H1 (cell line): Measurements from ENCODE around the gene MBD5. TPM values are rescaled to one million over a fixed set of nuclear protein-coding genes. Genes with fewer than 3 reads are reported as not detected.

Experiments used
- CTCF ChIA-PET: fragments of 300-600 bp; sonication (Branson Sonifier 250); formaldehyde crosslinking; loops from one replicate; lab custom pipeline; 2021; ENCODE audit not compliant: partially characterized antibody; lab: Charles Lee
- POLR2A ChIA-PET: fragments of 300-600 bp; sonication (Branson Sonifier 250); formaldehyde crosslinking; loops from one replicate; lab custom pipeline; 2021; ENCODE audit warnings: inconsistent platforms; ENCODE audit not compliant: partially characterized antibody; lab: Charles Lee
- DNase-seq, 2 experiments: peaks; one replicate each; pipeline versions ENCODE4 v3.0.0 to v3.0.0-alpha.2; 2010 to 2022; ENCODE audit warnings: low spot score in 2 of 2, low read depth in 1 of 2, mixed read lengths in 1 of 2
- FAIRE-seq: peaks from 2 replicates; lab custom pipeline; 2011; peaks lifted over from hg19 to GRCh38; lab: Jason Lieb, UNC
- H2AFZ ChIP-seq: 2 replicates; pipeline ENCODE4 v1.8.1; 2012; ENCODE audit warnings: low read length, inconsistent platforms
- H2AK5ac ChIP-seq: 2 replicates; pipeline ENCODE4 v1.6.1; 2013; ENCODE audit warnings: low read depth, low read length
- H2BK120ac ChIP-seq: replicated peaks from 2 replicates; pipeline ENCODE3; 2013; ENCODE audit warnings: low read depth, low read length, inconsistent platforms
- H2BK12ac ChIP-seq: 2 replicates; pipeline ENCODE4 v1.6.1; 2013; ENCODE audit warnings: low read depth, low read length
- H2BK15ac ChIP-seq: 2 replicates; pipeline ENCODE4 v1.6.1; 2013; ENCODE audit warnings: low read length
- H2BK20ac ChIP-seq: 2 replicates; pipeline ENCODE4 v1.6.1; 2013; ENCODE audit warnings: low read length
- H2BK5ac ChIP-seq: 2 replicates; pipeline ENCODE4 v1.6.1; 2013; ENCODE audit warnings: low read depth, low read length
- H3K14ac ChIP-seq: 2 replicates; pipeline ENCODE4 v1.6.1; 2013; ENCODE audit warnings: inconsistent platforms; ENCODE audit not compliant: insufficient read length
- H3K18ac ChIP-seq: 2 replicates; pipeline ENCODE4 v1.6.1; 2013; ENCODE audit warnings: low read length; ENCODE audit errors: extremely low read depth
- H3K23ac ChIP-seq: 2 replicates; pipeline ENCODE4 v1.6.1; 2013; ENCODE audit warnings: inconsistent platforms; ENCODE audit not compliant: insufficient read length
- H3K23me2 ChIP-seq: 2 replicates; pipeline ENCODE4 v1.6.1; 2013; ENCODE audit warnings: low read depth, low read length
- H3K27ac ChIP-seq: 2 replicates; pipeline ENCODE4 v1.6.1; 2011; ENCODE audit warnings: low read depth, low read length, inconsistent platforms
- H3K27me3 ChIP-seq, 4 experiments: replicated peaks in 1 of 4; 1 replicate in 1 of 4; 2 replicates in 3 of 4; pipeline versions ENCODE4 v1.6.1 to v1.8.1; 2011 to 2013; ENCODE audit warnings: low read length in 3 of 4, mild to moderate bottlenecking in 3 of 4, inconsistent platforms in 2 of 4, mixed read lengths in 2 of 4, moderate library complexity in 1 of 4; ENCODE audit not compliant: control insufficient read depth in 3 of 4, insufficient read depth in 3 of 4; ENCODE audit errors: extremely low read depth in 1 of 4
- H3K36me3 ChIP-seq, 4 experiments: 2 replicates each; pipeline versions ENCODE4 v1.6.1 to v1.8.1; 2011 to 2013; ENCODE audit warnings: mild to moderate bottlenecking in 4 of 4, low read length in 3 of 4, moderate library complexity in 2 of 4, control low read depth in 1 of 4, inconsistent platforms in 1 of 4; ENCODE audit not compliant: insufficient read depth in 4 of 4, control insufficient read depth in 2 of 4
- H3K4ac ChIP-seq: replicated peaks from 2 replicates; pipeline ENCODE3; 2013; ENCODE audit warnings: low read length, low read depth, mixed read lengths, inconsistent platforms; ENCODE audit not compliant: insufficient read length
- H3K4me1 ChIP-seq, 4 experiments: replicated peaks in 1 of 4; 1 replicate in 1 of 4; 2 replicates in 3 of 4; pipeline versions ENCODE4 v1.6.1 to v1.8.1; 2011 to 2013; ENCODE audit warnings: low read length in 3 of 4, inconsistent platforms in 2 of 4, mixed read lengths in 1 of 4; ENCODE audit not compliant: insufficient read depth in 4 of 4, control insufficient read depth in 3 of 4
- H3K4me2 ChIP-seq, 2 experiments: 2 replicates each; pipeline versions ENCODE4 v1.6.1 to v1.8.1; 2011 to 2013; ENCODE audit warnings: low read depth in 2 of 2, low read length in 2 of 2, control low read depth in 1 of 2, inconsistent platforms in 1 of 2, mild to moderate bottlenecking in 1 of 2; ENCODE audit not compliant: insufficient read depth in 1 of 2
- H3K4me3 ChIP-seq, 4 experiments: fragments of 200-600, 300-600 bp in 1 of 4; sonication (generic), shearing (Covaris generic), sonication (Bioruptor Twin) in 1 of 4; 2 replicates each; pipeline versions ENCODE4 v1.5.1 to v1.8.1; 2011 to 2016; ENCODE audit warnings: low read length in 4 of 4, low read depth in 3 of 4, control low read depth in 2 of 4, inconsistent platforms in 2 of 4, mild to moderate bottlenecking in 2 of 4, mixed read lengths in 1 of 4, moderate library complexity in 1 of 4; ENCODE audit not compliant: insufficient read depth in 2 of 4; ENCODE audit errors: extremely low read depth in 1 of 4
- H3K56ac ChIP-seq: replicated peaks from 2 replicates; pipeline ENCODE3; 2013; ENCODE audit warnings: low read depth, mild to moderate bottlenecking, mixed read lengths, low read length, inconsistent platforms; ENCODE audit not compliant: insufficient read length
- H3K79me1 ChIP-seq: 2 replicates; pipeline ENCODE4 v1.6.1; 2013; ENCODE audit warnings: low read depth, low read length, control low read depth
- H3K79me2 ChIP-seq, 2 experiments: 2 replicates each; pipeline versions ENCODE4 v1.6.1 to v1.8.1; 2012 to 2013; ENCODE audit warnings: low read length in 2 of 2, mild to moderate bottlenecking in 2 of 2, inconsistent platforms in 1 of 2; ENCODE audit not compliant: insufficient read depth in 2 of 2, control insufficient read depth in 1 of 2
- H3K9ac ChIP-seq, 4 experiments: replicated peaks in 1 of 4; 1 replicate in 1 of 4; 2 replicates in 3 of 4; pipeline versions ENCODE4 v1.6.1 to v1.8.1; 2011 to 2013; ENCODE audit warnings: low read depth in 3 of 4, low read length in 3 of 4, control low read depth in 2 of 4, mild to moderate bottlenecking in 2 of 4, moderate library complexity in 2 of 4, inconsistent platforms in 1 of 4; ENCODE audit errors: extremely low read depth in 1 of 4
- H3K9me3 ChIP-seq, 2 experiments: 2 replicates each; pipeline versions ENCODE4 v1.6.1 to v1.8.1; 2012 to 2013; ENCODE audit warnings: mild to moderate bottlenecking in 2 of 2, moderate library complexity in 2 of 2, control low read depth in 1 of 2, inconsistent platforms in 1 of 2, low read depth in 1 of 2, low read length in 1 of 2, mixed read lengths in 1 of 2; ENCODE audit not compliant: insufficient read depth in 2 of 2
- H4K20me1 ChIP-seq, 2 experiments: replicated peaks in 1 of 2; 2 replicates each; pipeline versions ENCODE3 to v1.8.1; 2011 to 2013; ENCODE audit warnings: inconsistent platforms in 2 of 2, low read length in 2 of 2, mild to moderate bottlenecking in 1 of 2; ENCODE audit not compliant: insufficient read depth in 2 of 2, control insufficient read depth in 1 of 2
- H4K5ac ChIP-seq: 2 replicates; pipeline ENCODE4 v1.6.1; 2013; ENCODE audit warnings: low read length, low read depth, mixed read lengths, inconsistent platforms; ENCODE audit not compliant: insufficient read length
- H4K8ac ChIP-seq: 2 replicates; pipeline ENCODE4 v1.8.0; 2013; ENCODE audit warnings: mild to moderate bottlenecking, moderate library complexity, low read length, inconsistent platforms; ENCODE audit not compliant: insufficient read depth; ENCODE audit errors: extremely low read depth
- H4K91ac ChIP-seq: replicated peaks from 2 replicates; pipeline ENCODE3; 2013; ENCODE audit warnings: low read length, mixed read lengths, inconsistent platforms; ENCODE audit not compliant: insufficient read length
- CBX5 ChIP-seq: fragments of 300-800, 300-1000 bp; sonication (generic); IDR thresholded peaks from 2 replicates; pipeline ENCODE4 v1.7.1; 2016; ENCODE audit warnings: antibody characterized with exemption, low read length, low read depth
- WGBS, 2 experiments: shearing (Covaris generic) in 1 of 2; methylation state at CpG; one replicate each; pipeline versions ENCODE4 v1.1.6 to v1.1.7; 2013 to 2015; ENCODE audit warnings: low lambda C conversion rate in 2 of 2, mixed read lengths in 2 of 2, inconsistent platforms in 1 of 2, low coverage in 1 of 2, missing lambda C conversion rate in 1 of 2; ENCODE audit not compliant: insufficient replicate concordance in 2 of 2, insufficient coverage in 1 of 2, insufficient read length in 1 of 2; ENCODE audit errors: extremely low coverage in 1 of 2, missing lambda C conversion rate in 1 of 2; 5-methylcytosine and 5-hydroxymethylcytosine counted together
- polyA plus RNA-seq, 7 experiments: library from polyadenylated mRNA; depleted of rRNA in 3 of 7; stranded (reverse) in 5 of 7; unstranded in 2 of 7; fragments of >200 nt in 5 of 7; fragments of 200-250 nt in 2 of 7; gene quantifications; 1 replicate in 5 of 7; 2 replicates in 1 of 7; 4 replicates in 1 of 7; pipeline versions ENCODE4 v1.2.1 to v1.2.3, GENCODE V29; 2011 to 2013; ENCODE audit warnings: missing spikeins in 2 of 7, mixed read lengths in 2 of 7
- total RNA-seq: library from RNA; stranded (reverse); fragmentation: NEBNext Ultra II Directional; extraction: Animal tissue kit (Norgen Biotek cat#: 25700); gene quantifications from 2 replicates; pipeline ENCODE4 v1.2.1, GENCODE V29; 2021

The MBD5 gene
- total and polyA plus RNA-seq, 2 of the 8 experiments (the other 6 are each of a cell fraction or from before 2014, with no cell fraction given), result 9.7 to 29.4 TPM

GRCh38 chr2:148521181-148521580 lies 500.3 kb downstream of the MBD5 start:
- no peaks in the 10 kb centered on the region for H3K9me3 ChIP-seq
- CTCF ChIA-PET, result interaction anchor here (0.6 to 4.9 kb wide), 7 partner anchors 12 to 679 kb away, joined by 3 to 21 read pairs (median 5); no protein-coding TSS in a partner anchor
- no peaks in the 10 kb centered on the region for H3K36me3 ChIP-seq
- H3K27me3 ChIP-seq, result no peaks in the 10 kb centered on the region
- no peak overlapping the region for H2BK12ac ChIP-seq
- H3K4me1 ChIP-seq, result peaks cover 2 to 16% (median 9%) of the 10 kb centered on the region in 4 experiments
- TF ChIP-seq CBX5, result no peak
- TF ChIP-seq, all 59 proteins: peak for 0
- Histone ChIP-seq H3K56ac (no peak overlapping the region), H3K4ac (no peak overlapping the region), H3K4me2 (no peak overlapping the region), H4K91ac (no peak overlapping the region), H3K14ac (no peak overlapping the region), H3K79me2 (no peaks in the 10 kb centered on the region), H3K23ac (no peak overlapping the region), H4K20me1 (no peaks in the 10 kb centered on the region), H2BK120ac (no peak overlapping the region), H2BK5ac (no peak overlapping the region), H2AK5ac (no peak overlapping the region), H4K5ac (no peak overlapping the region), H3K18ac (no peak overlapping the region), H3K27ac (no peak overlapping the region), H3K79me1 (no peaks in the 10 kb centered on the region), H4K8ac (no peak overlapping the region), H3K9ac (no peak overlapping the region), H2BK20ac (no peak overlapping the region), H3K23me2 (peaks cover 2% of the 10 kb centered on the region; the same call in 1 of the 2 replicates), H2AFZ (no peak overlapping the region), H3K4me3 (no peak overlapping the region), H2BK15ac (no peak overlapping the region)
- POLR2A ChIA-PET, result no interaction called here
- WGBS, 2 experiments, result 82% methylated on average over 1 of the region's 1 CpG; no CpG with 5 or more reads in 1 of the 2 experiments
- DNase-seq (no peak), FAIRE-seq (no peak)
